Endothelial cell of umbilical vein (primary cell): ENCODE measurements around the gene USF3. TPM values are rescaled to one million over a fixed set of nuclear protein-coding genes. Genes with fewer than 3 reads are reported as not detected.

ENCODE experiments used
- BruUV-seq: library from RNA; stranded (reverse); fragments of 400-500 nt; replicated peaks from 2 replicates; lab custom pipeline; 2021; lab: Mats Ljungman, UMichigan
- CTCF ChIA-PET: fragments of 300-600, 350-600 bp; sonication (Branson Sonifier 250); formaldehyde crosslinking; loops from one replicate; lab custom pipeline; 2021; ENCODE audit warnings: antibody characterized with exemption, inconsistent platforms; lab: Charles Lee
- POLR2A ChIA-PET: fragments of 300-600, 350-600 bp; sonication (Branson Sonifier 250); formaldehyde crosslinking; loops from one replicate; lab custom pipeline; 2021; ENCODE audit warnings: antibody characterized with exemption, inconsistent platforms; lab: Charles Lee
- DNase-seq: peaks from one replicate; pipeline ENCODE4 v3.0.0-alpha.2; 2011; ENCODE audit warnings: low read depth, low spot score
- FAIRE-seq: peaks from 2 replicates; lab custom pipeline; 2011; peaks lifted over from hg19 to GRCh38; lab: Jason Lieb, UNC
- H2AFZ ChIP-seq: 2 replicates; pipeline ENCODE4 v1.6.0; 2012; ENCODE audit warnings: low read depth, low read length, control low read depth, inconsistent platforms
- H3K27ac ChIP-seq: 2 replicates; pipeline ENCODE4 v1.5.1; 2011; ENCODE audit warnings: low read depth, mild to moderate bottlenecking, control low read depth, low read length, moderate library complexity; ENCODE audit not compliant: insufficient read depth
- H3K27me3 ChIP-seq, 2 experiments: 2 replicates each; pipeline versions ENCODE4 v1.6.0 to v1.6.1; 2011; ENCODE audit warnings: low read length in 2 of 2, mixed read lengths in 1 of 2; ENCODE audit not compliant: control insufficient read depth in 2 of 2, insufficient read depth in 2 of 2
- H3K36me3 ChIP-seq, 2 experiments: 2 replicates in 1 of 2; 3 replicates in 1 of 2; pipeline ENCODE4 v1.5.1; 2011; ENCODE audit warnings: low read length in 2 of 2, mild to moderate bottlenecking in 1 of 2, moderate library complexity in 1 of 2; ENCODE audit not compliant: control insufficient read depth in 2 of 2, insufficient read depth in 2 of 2; ENCODE audit errors: extremely low read depth in 1 of 2
- H3K4me1 ChIP-seq: 3 replicates; pipeline ENCODE4 v1.5.1; 2011; ENCODE audit warnings: mild to moderate bottlenecking, low read length; ENCODE audit not compliant: control insufficient read depth, insufficient read depth; ENCODE audit errors: extremely low read depth
- H3K4me2 ChIP-seq: 2 replicates; pipeline ENCODE4 v1.6.1; 2011; ENCODE audit warnings: low read length, control low read depth, mixed read lengths; ENCODE audit not compliant: insufficient read depth
- H3K4me3 ChIP-seq, 3 experiments: fragments of 200-600 bp in 1 of 3; sonication (generic), shearing (Covaris generic) in 1 of 3; replicated peaks in 1 of 3; 2 replicates each; pipeline ENCODE4 v1.5.1; 2011 to 2016; ENCODE audit warnings: control low read depth in 3 of 3, low read length in 3 of 3, mild to moderate bottlenecking in 2 of 3, inconsistent platforms in 1 of 3, low read depth in 1 of 3, moderate library complexity in 1 of 3; ENCODE audit not compliant: insufficient read depth in 1 of 3
- H3K79me2 ChIP-seq: 2 replicates; pipeline ENCODE4 v1.6.0; 2012; ENCODE audit warnings: low read length, inconsistent platforms; ENCODE audit not compliant: control insufficient read depth, insufficient read depth
- H3K9ac ChIP-seq: replicated peaks from 2 replicates; pipeline ENCODE3; 2011; ENCODE audit warnings: low read length, control low read depth; ENCODE audit not compliant: insufficient read depth; ENCODE audit errors: extremely low read depth
- H3K9me1 ChIP-seq: replicated peaks from 3 replicates; pipeline ENCODE4 v1.6.0; 2011; ENCODE audit warnings: mild to moderate bottlenecking, low read length; ENCODE audit not compliant: control insufficient read depth, insufficient read depth; ENCODE audit errors: extremely low read depth
- H3K9me3 ChIP-seq: replicated peaks from 2 replicates; pipeline ENCODE4 v1.5.1; 2012; ENCODE audit warnings: low read length, inconsistent platforms; ENCODE audit not compliant: control insufficient read depth, insufficient read depth
- H4K20me1 ChIP-seq: replicated peaks from 2 replicates; pipeline ENCODE3; 2011; ENCODE audit warnings: mild to moderate bottlenecking, low read length; ENCODE audit not compliant: control insufficient read depth, insufficient read depth; ENCODE audit errors: extremely low read depth
- EZH2 ChIP-seq: IDR thresholded peaks from 2 replicates; pipeline ENCODE4 v1.6.1; 2012; ENCODE audit warnings: borderline replicate concordance, low read depth, mild to moderate bottlenecking, moderate library complexity, low read length, inconsistent platforms; ENCODE audit not compliant: severe bottlenecking
- FOS ChIP-seq: IDR thresholded peaks from 2 replicates; pipeline ENCODE4 v1.6.1; 2011; ENCODE audit warnings: mild to moderate bottlenecking, low read length, moderate library complexity, borderline replicate concordance; ENCODE audit not compliant: insufficient read depth
- GATA2 ChIP-seq: IDR thresholded peaks from 2 replicates; pipeline ENCODE4 v1.7.0; 2011; ENCODE audit warnings: low read depth, mild to moderate bottlenecking, moderate library complexity, mixed read lengths, low read length; ENCODE audit not compliant: insufficient read length, insufficient read depth
- JUN ChIP-seq: IDR thresholded peaks from 2 replicates; pipeline ENCODE4 v1.6.1; 2011; ENCODE audit warnings: borderline replicate concordance, low read depth; ENCODE audit not compliant: insufficient read length, insufficient read depth
- MYC ChIP-seq: IDR thresholded peaks from one replicate; pipeline ENCODE4 v1.6.1; 2011; ENCODE audit warnings: mild to moderate bottlenecking, low read depth, low read length
- POLR2A ChIP-seq: IDR thresholded peaks from 2 replicates; pipeline ENCODE4 v1.6.1; 2012; ENCODE audit warnings: low read depth, mild to moderate bottlenecking, control low read depth, low read length
- POLR2AphosphoS5 ChIP-seq: IDR thresholded peaks from 2 replicates; pipeline ENCODE4 v1.6.1; 2012; ENCODE audit warnings: low read depth, mild to moderate bottlenecking, control low read depth, low read length, moderate library complexity; ENCODE audit not compliant: insufficient read depth
- dilution Hi-C: fragments of 300-500 bp; cut with MboI; formaldehyde crosslinking; loops from one replicate; pipeline ENCODE4 v1.15.0; 2019; ENCODE audit warnings: low sequenced_read_pairs; ENCODE audit not compliant: extremely low pct_ligation_motif_present
- intact Hi-C: fragments of 100-400 bp; cut with micrococcal nuclease; formaldehyde crosslinking; loops from one replicate; pipeline ENCODE4 v1.10.0; 2022
- polyA plus RNA-seq, 4 experiments: library from polyadenylated mRNA; depleted of rRNA in 3 of 4; stranded (reverse) in 3 of 4; unstranded in 1 of 4; fragments of >200 nt; gene quantifications; 2 replicates each; pipeline versions ENCODE4 v1.2.1 to v1.2.3, GENCODE V29; 2011 to 2012; ENCODE audit warnings: missing spikeins in 1 of 4
- total RNA-seq: library from RNA; stranded (reverse); gene quantifications from 2 replicates; pipeline ENCODE4 v1.2.3, GENCODE V29; 2021
- TF ChIP-seq, protein P1 (sequence below), 2 donors: IDR thresholded peaks; 1 replicate in 1 of 2; 2 replicates in 1 of 2; pipeline ENCODE4 v1.5.1; 2011; ENCODE audit warnings: low read length in 2 of 2, mild to moderate bottlenecking in 2 of 2, moderate library complexity in 2 of 2, control low read depth in 1 of 2, inconsistent platforms in 1 of 2, low read depth in 1 of 2; ENCODE audit not compliant: insufficient read depth in 1 of 2; ENCODE audit errors: extremely low read depth in 1 of 2
- TF ChIP-seq, protein P2 (sequence below): IDR thresholded peaks from 2 replicates; pipeline ENCODE4 v1.6.1; 2011; ENCODE audit not compliant: insufficient read depth, insufficient read length

The USF3 gene
- total and polyA plus RNA-seq, 2 donors (not counting 3 experiments of a cell fraction or from before 2014, with no cell fraction given) = 7.0 to 10.5 TPM

GRCh38 chr3:113630956-113631542 is 65.4 kb downstream of the USF3 start:
- CTCF ChIA-PET = interaction anchor here (0.9 to 1.6 kb wide), 3 partner anchors 46 to 143 kb away, joined by 3 read pairs; no protein-coding TSS in a partner anchor
- Histone ChIP-seq H3K9ac (no peak overlapping the region), H3K4me3 (no peak overlapping the region), H3K9me3 (no peaks in the 10 kb centered on the region), H4K20me1 (no peaks in the 10 kb centered on the region), H3K27ac (no peak overlapping the region), H2AFZ (no peak overlapping the region), H3K4me2 (no peak overlapping the region), H3K36me3 (no peaks in the 10 kb centered on the region), H3K4me1 (peaks cover 2% of the 10 kb centered on the region), H3K9me1 (no peaks in the 10 kb centered on the region), H3K27me3 (peaks cover 2 to 5% of the 10 kb centered on the region in 2 experiments), H3K79me2 (no peaks in the 10 kb centered on the region)
- intact Hi-C loops = no loop called here
- FAIRE-seq (no peak), DNase-seq (no peak)
- dilution Hi-C loops = no loop called here
- no peak for TF ChIP-seq GATA2
- TF ChIP-seq JUN = no peak
- no TSS peak for BruUV-seq
- POLR2A ChIA-PET = no interaction called here

- Histone ChIP-seq H2AFZ (no peak overlapping the region), H3K9ac (no peak overlapping the region), H3K27me3 (peaks cover 3 to 9% of the 10 kb centered on the region in 2 experiments), H3K4me1 (peaks cover 2% of the 10 kb centered on the region), H3K4me2 (no peak overlapping the region), H3K79me2 (no peaks in the 10 kb centered on the region), H4K20me1 (no peaks in the 10 kb centered on the region), H3K36me3 (no peaks in the 10 kb centered on the region), H3K9me1 (no peaks in the 10 kb centered on the region), H3K9me3 (no peaks in the 10 kb centered on the region), H3K4me3 (no peak overlapping the region), H3K27ac (no peak overlapping the region)
- TF ChIP-seq MYC (no peak), EZH2 (no peak), POLR2AphosphoS5 (no peak), POLR2A (no peak), GATA2 (no peak), FOS (no peak), JUN (no peak)
- TF ChIP-seq, protein P1, sequence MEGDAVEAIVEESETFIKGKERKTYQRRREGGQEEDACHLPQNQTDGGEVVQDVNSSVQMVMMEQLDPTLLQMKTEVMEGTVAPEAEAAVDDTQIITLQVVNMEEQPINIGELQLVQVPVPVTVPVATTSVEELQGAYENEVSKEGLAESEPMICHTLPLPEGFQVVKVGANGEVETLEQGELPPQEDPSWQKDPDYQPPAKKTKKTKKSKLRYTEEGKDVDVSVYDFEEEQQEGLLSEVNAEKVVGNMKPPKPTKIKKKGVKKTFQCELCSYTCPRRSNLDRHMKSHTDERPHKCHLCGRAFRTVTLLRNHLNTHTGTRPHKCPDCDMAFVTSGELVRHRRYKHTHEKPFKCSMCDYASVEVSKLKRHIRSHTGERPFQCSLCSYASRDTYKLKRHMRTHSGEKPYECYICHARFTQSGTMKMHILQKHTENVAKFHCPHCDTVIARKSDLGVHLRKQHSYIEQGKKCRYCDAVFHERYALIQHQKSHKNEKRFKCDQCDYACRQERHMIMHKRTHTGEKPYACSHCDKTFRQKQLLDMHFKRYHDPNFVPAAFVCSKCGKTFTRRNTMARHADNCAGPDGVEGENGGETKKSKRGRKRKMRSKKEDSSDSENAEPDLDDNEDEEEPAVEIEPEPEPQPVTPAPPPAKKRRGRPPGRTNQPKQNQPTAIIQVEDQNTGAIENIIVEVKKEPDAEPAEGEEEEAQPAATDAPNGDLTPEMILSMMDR (IDR thresholded peaks at IDR 0.05; ENCODE audit: extremely low read depth in 1 of 2, insufficient read depth in 1 of 2, low read depth in 1 of 2, low read length in 2 of 2) = no peak
- TF ChIP-seq, protein P2, sequence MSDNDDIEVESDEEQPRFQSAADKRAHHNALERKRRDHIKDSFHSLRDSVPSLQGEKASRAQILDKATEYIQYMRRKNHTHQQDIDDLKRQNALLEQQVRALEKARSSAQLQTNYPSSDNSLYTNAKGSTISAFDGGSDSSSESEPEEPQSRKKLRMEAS = no peak
- DNase-seq (no peak), FAIRE-seq (no peak)
- intact Hi-C loops = loop anchor here (5.0 to 10.0 kb wide), 3 partner anchors 295 to 988 kb away; partner anchors contain the start of gene CCDC80
- CTCF ChIA-PET = interaction anchor here (1.2 to 1.6 kb wide), 2 partner anchors 47 to 142 kb away, joined by 3 read pairs; no protein-coding TSS in a partner anchor
- dilution Hi-C loops = no loop called here
- no TSS peak for BruUV-seq
- POLR2A ChIA-PET = no interaction called here
Observed at GRCh38 chr3:113629584-113630421, 66.6 kb downstream of the USF3 start.
